A549 (cell line): ENCODE data around the gene TRMT2A. TPM values are rescaled to one million over a fixed set of nuclear protein-coding genes. Genes with fewer than 3 reads are reported as not detected.

Experiments used
- ATAC-seq, 2 experiments: fragments of 200-7000 bp in 1 of 2; fragments of >200 bp in 1 of 2; cut with Nextera tagmentation in 1 of 2; cut with Tn5 transposase in 1 of 2; 3 replicates each; pipeline versions ENCODE4 v1.8.0 to v1.9.1; 2018 to 2020; ENCODE audit warnings: mild to moderate bottlenecking in 1 of 2, moderate library complexity in 1 of 2
- CTCF ChIA-PET: fragments of 300-600 bp; sonication (Branson Sonifier 250); formaldehyde crosslinking; extraction: SDS; loops from one replicate; lab custom pipeline; 2021; ENCODE audit warnings: antibody characterized with exemption, inconsistent platforms; lab: Yijun Ruan, JAX
- POLR2A ChIA-PET: fragments of 350-600 bp; formaldehyde crosslinking; extraction: SDS; loops from one replicate; lab custom pipeline; 2021; ENCODE audit warnings: antibody characterized with exemption, inconsistent platforms; lab: Yijun Ruan, JAX
- DNase-seq, 2 experiments: peaks; one replicate each; pipeline versions ENCODE4 v3.0.0 to v3.0.0-alpha.2; 2011 to 2016; ENCODE audit warnings: low read depth in 1 of 2, low spot score in 1 of 2
- FAIRE-seq: peaks from 2 replicates; lab custom pipeline; 2011; peaks lifted over from hg19 to GRCh38; lab: Jason Lieb, UNC
- H3K27ac ChIP-seq, 2 experiments: fragments of >200 bp; sonication (Bioruptor Twin); formaldehyde crosslinking; 3 replicates each; pipeline ENCODE4 v1.5.1; 2016 to 2017
- H3K4me1 ChIP-seq: fragments of >200 bp; sonication (Bioruptor Twin); formaldehyde crosslinking; 3 replicates; pipeline ENCODE4 v1.6.1; 2016
- H3K4me2 ChIP-seq: fragments of >200 bp; sonication (Bioruptor Twin); formaldehyde crosslinking; 3 replicates; pipeline ENCODE4 v1.6.1; 2016
- H3K4me3 ChIP-seq: fragments of >200 bp; sonication (Bioruptor Twin); formaldehyde crosslinking; 3 replicates; pipeline ENCODE4 v1.5.1; 2016
- H3K9me3 ChIP-seq: fragments of >200 bp; sonication (Bioruptor Twin); formaldehyde crosslinking; 3 replicates; pipeline ENCODE4 v1.6.1; 2016
- CBX8 ChIP-seq: fragments of 200-600 bp; sonication (generic); IDR thresholded peaks from 2 replicates; pipeline ENCODE4 v1.6.1; 2016
- CEBPB ChIP-seq, 2 experiments: fragments of >200 bp in 1 of 2; sonication (Bioruptor Twin) in 1 of 2; formaldehyde crosslinking in 1 of 2; IDR thresholded peaks; 2 replicates each; pipeline ENCODE4 v1.6.1; 2012 to 2016
- CHD2 ChIP-seq: fragments of 150-350 bp; IDR thresholded peaks from 2 replicates; pipeline ENCODE4 v1.6.1; 2014; ENCODE audit warnings: low read length; ENCODE audit not compliant: partially characterized antibody
- EHMT2 ChIP-seq: fragments of 200-600 bp; sonication (generic); IDR thresholded peaks from 2 replicates; pipeline ENCODE4 v1.6.1; 2016; ENCODE audit warnings: antibody characterized with exemption, low read depth, mild to moderate bottlenecking, moderate library complexity
- EP300 ChIP-seq, 2 experiments: fragments of >200 bp; sonication (Bioruptor Twin); formaldehyde crosslinking; IDR thresholded peaks; 2 replicates in 1 of 2; 3 replicates in 1 of 2; pipeline ENCODE4 v1.6.1; 2016 to 2017
- ESRRA ChIP-seq: fragments of 150-350 bp; IDR thresholded peaks from 2 replicates; pipeline ENCODE4 v1.6.1; 2014; ENCODE audit warnings: mild to moderate bottlenecking, low read length, borderline replicate concordance
- FOXS1 ChIP-seq: fragments of 250-450 bp; sonication (Bioruptor Pico); IDR thresholded peaks from 2 replicates; pipeline ENCODE4 v1.5.0; 2020; ENCODE audit warnings: mild to moderate bottlenecking, moderate library complexity
- HDAC2 ChIP-seq: fragments of 200-600 bp; sonication (generic); IDR thresholded peaks from 2 replicates; pipeline ENCODE4 v1.6.1; 2016
- HOXA7 ChIP-seq: fragments of 250-450 bp; sonication (Bioruptor Pico); IDR thresholded peaks from 2 replicates; pipeline ENCODE4 v1.5.0; 2020; ENCODE audit warnings: mild to moderate bottlenecking, moderate library complexity
- HOXB5 ChIP-seq: fragments of 250-450 bp; sonication (Bioruptor Pico); IDR thresholded peaks from 2 replicates; pipeline ENCODE4 v1.5.0; 2020; ENCODE audit warnings: mild to moderate bottlenecking, moderate library complexity
- JUNB ChIP-seq: fragments of >200 bp; sonication (Bioruptor Twin); formaldehyde crosslinking; IDR thresholded peaks from 2 replicates; pipeline ENCODE4 v1.6.1; 2016
- MAZ ChIP-seq: fragments of 150-350 bp; IDR thresholded peaks from 2 replicates; pipeline ENCODE4 v1.6.1; 2014; ENCODE audit warnings: antibody characterized with exemption, low read depth, low read length, borderline replicate concordance
- NR3C1 ChIP-seq: fragments of >200 bp; sonication (Bioruptor Twin); formaldehyde crosslinking; IDR thresholded peaks from 3 replicates; pipeline ENCODE4 v1.6.1; 2017
- POLR2A ChIP-seq: IDR thresholded peaks from 2 replicates; pipeline ENCODE4 v1.6.1; 2012; ENCODE audit warnings: mild to moderate bottlenecking, low read length
- RFX5 ChIP-seq: fragments of 450-650 bp; IDR thresholded peaks from 2 replicates; pipeline ENCODE4 v1.7.1; 2014; ENCODE audit warnings: antibody characterized with exemption, mild to moderate bottlenecking, moderate library complexity
- SMC3 ChIP-seq: fragments of >200 bp; sonication (Bioruptor Twin); formaldehyde crosslinking; IDR thresholded peaks from 3 replicates; pipeline ENCODE4 v1.6.1; 2018; ENCODE audit warnings: inconsistent platforms
- SREBF2 ChIP-seq: fragments of 450-650 bp; IDR thresholded peaks from 2 replicates; pipeline ENCODE4 v1.6.1; 2014; ENCODE audit warnings: mild to moderate bottlenecking, moderate library complexity
- TP53 ChIP-seq: fragments of 250-450 bp; sonication (Bioruptor Pico); IDR thresholded peaks from 2 replicates; pipeline ENCODE4 v1.5.0; 2021; ENCODE audit warnings: mild to moderate bottlenecking, moderate library complexity
- WGBS: methylation state at CpG from one replicate; pipeline ENCODE4 v1.1.6; 2017; ENCODE audit errors: missing lambda C conversion rate; 5-methylcytosine and 5-hydroxymethylcytosine counted together
- polyA plus RNA-seq, 4 experiments: library from polyadenylated mRNA; depleted of rRNA in 3 of 4; stranded (reverse); fragments of >200 nt; fragmentation: RNase III in 1 of 4; extraction: RNeasy Plus Mini Kit Qiagen cat#74134 plus additional on column Dnase treatment in 1 of 4; gene quantifications; 2 replicates in 3 of 4; 3 replicates in 1 of 4; pipeline ENCODE4 v1.2.3, GENCODE V29; 2011 to 2017
- TF ChIP-seq, protein P1 (sequence below): fragments of >200 bp; sonication (Bioruptor Twin); formaldehyde crosslinking; IDR thresholded peaks from 3 replicates; pipeline ENCODE4 v1.5.1; 2016
- TF ChIP-seq, protein P2 (sequence below): fragments of >200 bp; sonication (Bioruptor Twin); formaldehyde crosslinking; IDR thresholded peaks from 2 replicates; pipeline ENCODE4 v1.6.1; 2016
- TF ChIP-seq, protein P3 (sequence below): fragments of 250-450 bp; sonication (Bioruptor Pico); IDR thresholded peaks from 2 replicates; pipeline ENCODE4 v1.5.0; 2020; ENCODE audit warnings: low read depth, mild to moderate bottlenecking, moderate library complexity
- TF ChIP-seq, protein P4 (sequence below): IDR thresholded peaks from 2 replicates; pipeline ENCODE4 v1.6.1; 2012
- TF ChIP-seq, protein P5 (sequence below): fragments of 150-350 bp; IDR thresholded peaks from 2 replicates; pipeline ENCODE4 v1.6.1; 2014; ENCODE audit warnings: low read depth, mild to moderate bottlenecking, low read length

The TRMT2A gene
- polyA plus RNA-seq, 2 of the 4 experiments (the other 2 are of a cell fraction): 12.3 to 28.8 TPM

DNA sequence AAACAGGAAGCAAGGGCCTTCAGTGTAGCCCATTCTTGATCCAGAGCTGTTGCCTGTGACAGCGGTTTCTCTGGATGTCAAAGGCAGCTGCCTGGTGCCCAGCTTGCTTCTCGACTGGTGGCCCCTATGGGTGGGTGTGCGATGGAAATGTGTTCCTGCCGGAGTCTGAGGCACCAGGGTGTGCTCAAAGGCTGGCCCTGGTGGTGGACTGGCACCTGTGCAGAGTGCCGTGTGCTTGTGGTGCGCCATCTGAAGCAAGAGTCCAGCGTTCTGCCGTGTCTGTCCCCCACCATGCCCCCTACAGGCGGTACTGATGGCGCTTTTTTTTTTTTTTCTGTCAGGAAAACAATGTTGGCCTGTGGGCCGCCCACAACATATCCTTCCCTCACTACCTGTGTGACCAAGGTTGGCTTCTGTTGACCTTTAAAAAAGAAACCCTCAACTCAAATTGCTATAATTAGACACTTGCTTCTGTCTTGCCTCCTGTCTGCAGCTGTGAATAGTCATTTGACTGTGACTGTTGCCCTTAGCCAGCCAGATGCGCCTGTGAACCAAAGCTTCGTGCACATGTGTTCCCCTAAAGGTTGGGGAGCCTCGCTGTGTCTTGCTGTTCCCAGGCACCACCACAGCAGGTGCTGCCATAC is 5.9 kb downstream of the TRMT2A start:
- 47% methylated on average over 8 of the region's 14 CpGs for WGBS
- no peak overlapping the region for H3K27ac ChIP-seq
- ChIA-PET CTCF (interaction anchor here (0.6 to 2.4 kb wide), 8 partner anchors 10 to 144 kb away, joined by 3 to 11 read pairs (median 4); no protein-coding TSS in a partner anchor), POLR2A (no interaction called here)
- no peak overlapping the region for H3K4me3 ChIP-seq
- H3K9me3 ChIP-seq: no peaks in the 10 kb centered on the region
- peak; percentile 65 to 73 for ATAC-seq
- no peak for FAIRE-seq
- H3K4me1 ChIP-seq: peaks cover 8% of the 10 kb centered on the region; the same call in 1 of the 3 replicates
- no peak overlapping the region for H3K4me2 ChIP-seq
- peak; percentile 54 to 65 for DNase-seq
- TF ChIP-seq, protein P1, sequence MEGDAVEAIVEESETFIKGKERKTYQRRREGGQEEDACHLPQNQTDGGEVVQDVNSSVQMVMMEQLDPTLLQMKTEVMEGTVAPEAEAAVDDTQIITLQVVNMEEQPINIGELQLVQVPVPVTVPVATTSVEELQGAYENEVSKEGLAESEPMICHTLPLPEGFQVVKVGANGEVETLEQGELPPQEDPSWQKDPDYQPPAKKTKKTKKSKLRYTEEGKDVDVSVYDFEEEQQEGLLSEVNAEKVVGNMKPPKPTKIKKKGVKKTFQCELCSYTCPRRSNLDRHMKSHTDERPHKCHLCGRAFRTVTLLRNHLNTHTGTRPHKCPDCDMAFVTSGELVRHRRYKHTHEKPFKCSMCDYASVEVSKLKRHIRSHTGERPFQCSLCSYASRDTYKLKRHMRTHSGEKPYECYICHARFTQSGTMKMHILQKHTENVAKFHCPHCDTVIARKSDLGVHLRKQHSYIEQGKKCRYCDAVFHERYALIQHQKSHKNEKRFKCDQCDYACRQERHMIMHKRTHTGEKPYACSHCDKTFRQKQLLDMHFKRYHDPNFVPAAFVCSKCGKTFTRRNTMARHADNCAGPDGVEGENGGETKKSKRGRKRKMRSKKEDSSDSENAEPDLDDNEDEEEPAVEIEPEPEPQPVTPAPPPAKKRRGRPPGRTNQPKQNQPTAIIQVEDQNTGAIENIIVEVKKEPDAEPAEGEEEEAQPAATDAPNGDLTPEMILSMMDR: peak; percentile 25
- TF ChIP-seq, protein P2, sequence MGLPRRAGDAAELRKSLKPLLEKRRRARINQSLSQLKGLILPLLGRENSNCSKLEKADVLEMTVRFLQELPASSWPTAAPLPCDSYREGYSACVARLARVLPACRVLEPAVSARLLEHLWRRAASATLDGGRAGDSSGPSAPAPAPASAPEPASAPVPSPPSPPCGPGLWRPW: no peak
- no peak for TF ChIP-seq MAZ
- no peak for TF ChIP-seq TP53 (CRISPR knock-in tag)
- TF ChIP-seq CEBPB (IDR thresholded peaks at IDR 0.05): no peak
- TF ChIP-seq, protein P3, sequence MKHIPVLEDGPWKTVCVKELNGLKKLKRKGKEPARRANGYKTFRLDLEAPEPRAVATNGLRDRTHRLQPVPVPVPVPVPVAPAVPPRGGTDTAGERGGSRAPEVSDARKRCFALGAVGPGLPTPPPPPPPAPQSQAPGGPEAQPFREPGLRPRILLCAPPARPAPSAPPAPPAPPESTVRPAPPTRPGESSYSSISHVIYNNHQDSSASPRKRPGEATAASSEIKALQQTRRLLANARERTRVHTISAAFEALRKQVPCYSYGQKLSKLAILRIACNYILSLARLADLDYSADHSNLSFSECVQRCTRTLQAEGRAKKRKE (CRISPR knock-in tag): no peak
- no peak for TF ChIP-seq EHMT2
- TF ChIP-seq FOXS1 (CRISPR knock-in tag): no peak
- no peak for TF ChIP-seq CHD2
- TF ChIP-seq ESRRA: no peak
- TF ChIP-seq, protein P4, sequence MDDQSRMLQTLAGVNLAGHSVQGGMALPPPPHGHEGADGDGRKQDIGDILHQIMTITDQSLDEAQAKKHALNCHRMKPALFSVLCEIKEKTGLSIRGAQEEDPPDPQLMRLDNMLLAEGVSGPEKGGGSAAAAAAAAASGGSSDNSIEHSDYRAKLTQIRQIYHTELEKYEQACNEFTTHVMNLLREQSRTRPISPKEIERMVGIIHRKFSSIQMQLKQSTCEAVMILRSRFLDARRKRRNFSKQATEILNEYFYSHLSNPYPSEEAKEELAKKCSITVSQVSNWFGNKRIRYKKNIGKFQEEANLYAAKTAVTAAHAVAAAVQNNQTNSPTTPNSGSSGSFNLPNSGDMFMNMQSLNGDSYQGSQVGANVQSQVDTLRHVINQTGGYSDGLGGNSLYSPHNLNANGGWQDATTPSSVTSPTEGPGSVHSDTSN: peak; percentile 23; the same call in 1 of the 2 replicates
- no peak for TF ChIP-seq HDAC2
- TF ChIP-seq POLR2A: no peak

DNA sequence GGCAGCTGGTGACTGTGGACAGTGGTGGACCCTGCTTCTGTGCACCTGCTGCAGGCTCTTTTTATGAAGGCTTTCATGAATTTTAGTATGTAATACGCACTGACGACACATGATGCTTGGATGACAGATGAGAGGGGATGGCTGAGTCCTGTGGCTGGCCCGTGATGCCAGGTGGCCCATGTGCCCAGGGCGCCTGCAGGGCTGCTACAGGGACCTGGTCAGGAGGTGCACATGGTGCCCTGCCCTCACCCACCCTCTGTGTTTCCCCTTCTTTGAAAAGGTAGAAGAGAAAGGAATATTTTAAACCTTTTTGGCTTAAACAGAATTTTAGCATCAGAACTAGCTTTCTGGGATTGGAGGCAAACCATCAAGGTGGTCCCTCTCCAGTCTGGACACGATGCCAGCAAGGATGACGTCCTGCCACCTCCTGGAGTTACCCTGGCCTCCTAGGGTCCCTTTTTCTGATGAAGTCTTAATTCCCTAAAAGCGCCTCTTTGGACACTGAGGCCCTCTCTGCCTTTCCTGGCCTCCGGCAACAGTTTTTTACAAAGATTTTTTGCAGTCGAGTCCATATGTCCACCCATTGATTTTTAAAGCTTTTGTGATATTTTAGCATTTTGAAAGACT is 6.6 kb downstream of the TRMT2A start:
- Histone ChIP-seq H3K4me2 (no peak overlapping the region), H3K9me3 (no peaks in the 10 kb centered on the region), H3K4me3 (no peak overlapping the region), H3K27ac (no peak overlapping the region), H3K4me1 (peaks cover under 1% of the 10 kb centered on the region; the same call in 1 of the 3 replicates)
- WGBS: 91% methylated on average over 9 of the region's 9 CpGs
- TF ChIP-seq, protein P3 (CRISPR knock-in tag): no peak
- no peak for TF ChIP-seq JUNB
- TF ChIP-seq SREBF2: no peak
- TF ChIP-seq NR3C1: no peak
- TF ChIP-seq CEBPB (IDR thresholded peaks at IDR 0.05): no peak
- no peak for TF ChIP-seq HOXB5 (CRISPR knock-in tag)
- TF ChIP-seq HOXA7 (CRISPR knock-in tag): no peak
- no peak for TF ChIP-seq SMC3
- no peak for TF ChIP-seq MAZ
- TF ChIP-seq, protein P5, sequence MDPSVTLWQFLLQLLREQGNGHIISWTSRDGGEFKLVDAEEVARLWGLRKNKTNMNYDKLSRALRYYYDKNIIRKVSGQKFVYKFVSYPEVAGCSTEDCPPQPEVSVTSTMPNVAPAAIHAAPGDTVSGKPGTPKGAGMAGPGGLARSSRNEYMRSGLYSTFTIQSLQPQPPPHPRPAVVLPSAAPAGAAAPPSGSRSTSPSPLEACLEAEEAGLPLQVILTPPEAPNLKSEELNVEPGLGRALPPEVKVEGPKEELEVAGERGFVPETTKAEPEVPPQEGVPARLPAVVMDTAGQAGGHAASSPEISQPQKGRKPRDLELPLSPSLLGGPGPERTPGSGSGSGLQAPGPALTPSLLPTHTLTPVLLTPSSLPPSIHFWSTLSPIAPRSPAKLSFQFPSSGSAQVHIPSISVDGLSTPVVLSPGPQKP: no peak
- no peak for TF ChIP-seq RFX5
- no peak for TF ChIP-seq EP300 (IDR thresholded peaks at IDR 0.05)
- no peak for TF ChIP-seq CBX8
- FAIRE-seq (no peak), DNase-seq (no peak), ATAC-seq (no peak)
- ChIA-PET POLR2A (no interaction called here), CTCF (interaction anchor here (0.6 to 2.4 kb wide), 8 partner anchors 9 to 144 kb away, joined by 3 to 11 read pairs (median 4); no protein-coding TSS in a partner anchor)
